B cell (primary cell): Measurements from ENCODE around the gene PAIP2.

Experiments
- CTCF ChIP-seq: fragments of 200-600 bp; IDR thresholded peaks from one replicate; pipeline ENCODE4 v1.8.0; 2022; ENCODE audit warnings: antibody characterized with exemption, mild to moderate bottlenecking
- EZH2 ChIP-seq: IDR thresholded peaks from 2 replicates; pipeline ENCODE4 v1.6.1; 2012; ENCODE audit warnings: borderline replicate concordance, low read depth, mild to moderate bottlenecking, moderate library complexity, low read length; ENCODE audit not compliant: insufficient read depth, poor library complexity, severe bottlenecking

DNA sequence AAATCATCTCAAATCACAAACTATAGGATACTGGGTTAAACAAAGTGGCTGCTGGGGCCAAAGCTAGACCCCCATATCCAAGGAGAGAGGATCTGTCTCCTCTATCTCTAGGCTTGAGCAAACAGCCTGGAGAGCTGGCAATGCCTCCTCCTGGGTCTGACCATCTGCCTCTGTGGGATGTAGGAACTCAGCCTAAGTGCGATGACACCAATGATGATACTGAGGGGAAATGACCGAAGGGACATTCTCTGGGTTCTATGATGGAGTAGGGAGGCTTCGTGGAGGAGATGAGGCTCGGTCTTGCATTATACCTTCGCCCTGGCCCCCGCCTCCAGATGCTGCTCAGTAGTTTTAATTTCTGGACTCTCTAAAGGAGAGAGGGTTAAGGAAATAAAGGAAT is 71.5 kb downstream of the PAIP2 start:
- TF ChIP-seq CTCF: no peak
- TF ChIP-seq EZH2: no peak
